Hematopoietic multipotent progenitor cell treated with erythropoietin and hydrocortisone succinate and interleukin-3 and kit ligand, for 6 days (in vitro differentiated cells): ENCODE measurements around the gene NDST4.
"Not testable (repeated sequence)": the region's sequence is repeated elsewhere in the genome, so short reads cannot be mapped to it uniquely, and the experiment has no call there.

Source experiments
- DNase-seq: peaks from one replicate; pipeline ENCODE4 v3.0.0-alpha.2; 2015

NDST4 gene

GRCh38 chr4:115053313-115053712, 60.1 kb downstream of the NDST4 start:
- no peak for DNase-seq

GRCh38 chr4:115042496-115042895, 70.9 kb downstream of the NDST4 start:
- DNase-seq: peak; percentile 1

GRCh38 chr4:115030281-115030680, 83.1 kb downstream of the NDST4 start:
- DNase-seq: no peak

- DNase-seq: no peak
These were observed 84.6 kb downstream of the NDST4 start for GRCh38 chr4:115028682-115029410.

GRCh38 chr4:114999880-115000279, 113.5 kb downstream of the NDST4 start:
- DNase-seq: no peak

- no peak for DNase-seq
These were observed 115.1 kb downstream of the NDST4 start for GRCh38 chr4:114998316-114998715.

GRCh38 chr4:114997576-114998247, 115.7 kb downstream of the NDST4 start:
- no peak for DNase-seq

GRCh38 chr4:114986133-114986532, 127.3 kb downstream of the NDST4 start:
- no peak for DNase-seq

GRCh38 chr4:114980932-114981708, 132.3 kb downstream of the NDST4 start:
- no peak for DNase-seq

- DNase-seq: not testable (repeated sequence)
These were observed 133.0 kb downstream of the NDST4 start for GRCh38 chr4:114980399-114980798.

- no peak for DNase-seq
These were observed 136.5 kb downstream of the NDST4 start for GRCh38 chr4:114976901-114977300.

- DNase-seq: no peak
These were observed 149.4 kb downstream of the NDST4 start for GRCh38 chr4:114964026-114964425.

GRCh38 chr4:114945616-114946015, 167.8 kb downstream of the NDST4 start:
- no peak for DNase-seq

- no peak for DNase-seq
These were observed 171.9 kb downstream of the NDST4 start for GRCh38 chr4:114941503-114941902.

- no peak for DNase-seq
These were observed 185.5 kb downstream of the NDST4 start for GRCh38 chr4:114927881-114928280.

GRCh38 chr4:114926583-114926982, 186.8 kb downstream of the NDST4 start:
- no peak for DNase-seq

GRCh38 chr4:114924311-114924710, 189.1 kb downstream of the NDST4 start:
- no peak for DNase-seq

- no peak for DNase-seq
These were observed 190.9 kb downstream of the NDST4 start for GRCh38 chr4:114922592-114922933.

- DNase-seq: no peak
These were observed 191.4 kb downstream of the NDST4 start for GRCh38 chr4:114921790-114922591.

GRCh38 chr4:114921191-114921590, 192.2 kb downstream of the NDST4 start:
- no peak for DNase-seq

GRCh38 chr4:114911111-114911510, 202.3 kb downstream of the NDST4 start:
- no peak for DNase-seq

- DNase-seq: no peak
These were observed 205.9 kb downstream of the NDST4 start for GRCh38 chr4:114907568-114907967.

- DNase-seq: no peak
These were observed 208.4 kb downstream of the NDST4 start for GRCh38 chr4:114905017-114905416.
